Pons (tissue), 1 donor: ENCODE data around the gene RASGRP3.

Experiments
- DNase-seq: peaks from one replicate; pipeline ENCODE4 v3.0.0-alpha.2; 2016; ENCODE audit warnings: low spot score

RASGRP3 gene

GRCh38 chr2:33492399-33493134 lies 16.1 kb downstream of the RASGRP3 start:
- DNase-seq, result no peak

- DNase-seq, result no peak
These were observed 17.8 kb downstream of the RASGRP3 start for GRCh38 chr2:33494155-33494779.

- no peak for DNase-seq
These were observed 18.6 kb downstream of the RASGRP3 start for GRCh38 chr2:33494877-33495641.

GRCh38 chr2:33495683-33496082 lies 19.2 kb downstream of the RASGRP3 start:
- no peak for DNase-seq

- DNase-seq, result no peak
These were observed 19.7 kb downstream of the RASGRP3 start for GRCh38 chr2:33496150-33496549.

- DNase-seq, result no peak
These were observed 20.3 kb downstream of the RASGRP3 start for GRCh38 chr2:33496726-33497125.

DNA sequence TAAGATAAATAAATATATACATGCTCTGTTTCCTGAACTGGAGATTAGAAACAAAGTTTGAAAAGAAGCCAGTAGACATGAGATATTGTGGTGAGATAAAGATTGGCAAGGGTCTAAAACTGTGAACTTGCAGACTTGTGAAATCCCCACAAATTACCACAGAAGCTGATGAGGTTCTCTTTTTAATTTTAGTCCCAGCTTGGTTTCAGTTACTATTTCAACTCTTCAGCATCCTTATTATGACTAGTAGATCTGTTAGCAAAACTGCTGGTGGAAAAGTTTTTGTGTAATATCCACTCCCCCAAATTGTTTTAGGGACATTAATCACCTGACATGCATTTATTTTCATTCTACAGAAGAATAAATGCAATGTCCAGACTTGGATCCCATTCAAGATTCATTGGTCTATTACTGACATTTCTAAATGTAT lies 20.8 kb downstream of the RASGRP3 start:
- no peak for DNase-seq

DNA sequence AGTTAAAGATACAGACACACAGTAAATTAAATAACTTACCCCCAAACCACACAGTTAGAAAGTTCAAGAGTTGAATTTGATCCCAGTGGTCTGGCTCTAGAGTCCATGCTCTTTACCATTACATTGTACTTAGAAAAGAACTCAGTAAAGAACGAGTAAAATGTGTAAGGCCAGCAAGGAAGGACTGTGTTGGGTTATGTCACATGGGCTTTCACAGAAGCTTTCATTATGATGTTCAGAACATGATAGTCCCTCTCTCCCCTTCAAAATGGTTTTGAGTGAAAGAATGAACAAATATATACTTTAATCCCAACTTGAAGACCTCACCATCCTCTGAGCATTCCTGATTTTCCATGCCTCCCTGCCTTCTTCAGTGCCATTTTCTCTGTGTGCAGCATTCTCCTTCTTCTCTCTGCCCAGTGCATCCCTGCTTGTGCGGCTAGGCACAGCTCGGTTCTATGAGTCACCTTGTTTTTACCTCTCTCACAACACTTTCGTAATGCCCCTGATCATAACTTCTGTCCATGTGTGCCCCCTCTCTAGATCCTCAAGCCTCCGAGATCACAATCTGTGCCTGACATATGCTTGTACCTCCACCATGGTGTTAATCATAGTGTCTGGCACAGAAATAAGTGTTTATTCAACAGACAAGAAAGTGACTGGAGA lies 22.0 kb downstream of the RASGRP3 start:
- no peak for DNase-seq

DNA sequence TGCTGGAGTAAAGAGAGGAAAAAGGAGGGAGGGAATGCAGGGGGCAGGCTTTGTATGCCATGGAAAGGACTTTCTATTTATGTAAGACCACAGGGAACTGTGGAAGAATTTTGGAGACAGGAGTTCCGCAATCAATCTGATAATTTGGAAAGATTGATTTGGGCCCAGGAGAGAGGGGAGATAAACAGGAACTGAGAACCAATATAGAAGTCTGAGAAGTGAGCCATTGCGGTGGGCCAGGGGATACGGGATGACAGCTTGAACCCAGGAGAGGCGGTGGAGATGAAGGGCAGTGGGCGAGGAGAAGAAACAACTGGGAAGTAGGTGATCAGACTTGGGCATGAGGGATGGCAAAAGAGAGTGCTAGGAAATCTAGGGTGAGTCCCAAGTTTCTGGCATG lies 23.7 kb downstream of the RASGRP3 start:
- DNase-seq, result no peak

DNA sequence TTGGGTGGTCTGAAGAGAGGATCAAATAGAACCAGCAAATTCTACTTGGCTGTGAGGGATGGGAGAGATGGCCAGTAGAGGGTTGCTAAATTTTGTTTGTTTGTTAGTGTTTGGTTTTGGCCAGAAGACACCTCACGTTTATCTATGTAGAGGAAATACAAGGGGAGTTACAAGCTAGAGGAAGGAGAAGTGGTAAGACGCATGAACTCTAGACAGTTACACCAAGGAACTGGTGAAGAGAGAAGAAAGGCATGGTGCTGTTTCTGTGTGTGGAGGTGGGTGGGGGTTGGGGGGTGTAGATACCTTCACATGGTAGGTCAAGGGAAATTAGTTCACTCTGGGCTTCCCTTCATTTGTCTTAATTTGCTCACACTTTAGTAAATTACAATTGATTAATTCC lies 25.6 kb downstream of the RASGRP3 start:
- DNase-seq, result no peak

GRCh38 chr2:33503002-33503401 lies 26.6 kb downstream of the RASGRP3 start:
- DNase-seq, result no peak

GRCh38 chr2:33505966-33506365 lies 29.5 kb downstream of the RASGRP3 start:
- DNase-seq, result peak; percentile 99

GRCh38 chr2:33509908-33510585 lies 33.6 kb downstream of the RASGRP3 start:
- DNase-seq, result no peak

GRCh38 chr2:33510586-33510968 lies 34.1 kb downstream of the RASGRP3 start:
- DNase-seq, result no peak

DNA sequence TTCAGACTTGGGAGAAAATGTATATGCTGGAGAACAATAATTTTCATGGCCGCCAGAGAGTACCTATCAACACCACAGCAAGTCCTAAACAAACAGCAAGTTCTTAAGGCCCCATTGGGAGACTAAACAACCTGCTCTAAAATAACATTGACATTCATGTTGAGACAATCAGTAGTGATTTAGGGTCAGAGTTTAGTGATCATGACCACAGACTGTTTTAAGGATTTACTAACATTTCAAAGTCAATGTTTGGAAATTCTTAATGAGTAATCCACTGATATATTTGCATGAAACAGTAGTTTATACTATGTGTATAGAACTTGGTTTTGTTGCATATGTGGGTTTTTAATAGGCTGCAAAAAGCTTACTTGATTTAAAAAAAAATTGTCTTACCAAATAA lies 34.7 kb downstream of the RASGRP3 start:
- no peak for DNase-seq

GRCh38 chr2:33512112-33512511 lies 35.7 kb downstream of the RASGRP3 start:
- DNase-seq, result no peak

- no peak for DNase-seq
These were observed 37.0 kb downstream of the RASGRP3 start for GRCh38 chr2:33513480-33513879.

- no peak for DNase-seq
These were observed 40.1 kb downstream of the RASGRP3 start for GRCh38 chr2:33516456-33516995.

DNA sequence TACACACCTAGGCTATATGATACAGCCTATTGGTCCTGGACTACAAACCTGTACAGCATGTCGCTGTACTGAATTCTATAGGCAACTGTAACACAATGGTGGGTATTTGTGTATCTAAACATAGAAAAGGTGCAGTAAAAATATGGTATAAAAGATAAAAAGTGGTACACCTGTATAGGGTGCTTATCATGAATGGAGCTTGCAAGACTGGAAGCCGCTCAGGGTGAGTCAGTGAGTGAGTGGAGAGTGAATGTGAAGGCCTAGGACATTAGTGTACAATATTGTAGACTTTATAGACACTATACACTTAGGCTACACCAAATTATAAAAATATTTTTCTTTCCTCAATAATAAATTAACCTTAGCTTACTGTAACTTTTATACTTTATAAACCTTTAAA lies 41.8 kb downstream of the RASGRP3 start:
- no peak for DNase-seq

GRCh38 chr2:33518929-33519328 lies 42.5 kb downstream of the RASGRP3 start:
- no peak for DNase-seq

- DNase-seq, result peak; percentile 74
These were observed 45.4 kb downstream of the RASGRP3 start for GRCh38 chr2:33521791-33522281.
